HEK293T (cell line): ENCODE measurements around the gene FOCAD.

Experiments used
- CTBP1 ChIP-seq: fragments of 450-650 bp; IDR thresholded peaks from 2 replicates; pipeline ENCODE4 v1.6.1; 2016; ENCODE audit warnings: borderline replicate concordance
- NFRKB ChIP-seq: fragments of 450-650 bp; IDR thresholded peaks from 2 replicates; pipeline ENCODE4 v1.6.1; 2016; ENCODE audit warnings: mild to moderate bottlenecking, moderate library complexity

GRCh38 chr9:21001581-21001980 is 317.5 kb downstream of the FOCAD start:
- TF ChIP-seq CTBP1 (no peak), NFRKB (no peak)
